WTC11 (cell line): ENCODE data around the gene EEF1E1. TPM values are rescaled to one million over a fixed set of nuclear protein-coding genes. Genes with fewer than 3 reads are reported as not detected.

Experiments used
- ATAC-seq: fragments of 200-7000 bp; cut with Tn5 transposase; 2 replicates; pipeline ENCODE4 v1.10.0; 2021; ENCODE audit warnings: mild to moderate bottlenecking, moderate library complexity
- CTCF ChIA-PET: fragments of 300-600 bp; sonication (Branson Sonifier 250); formaldehyde crosslinking; loops from one replicate; lab custom pipeline; 2021; ENCODE audit warnings: antibody characterized with exemption; lab: Charles Lee
- POLR2A ChIA-PET: fragments of 350-600 bp; sonication (Branson Sonifier 250); formaldehyde crosslinking; loops from one replicate; lab custom pipeline; 2021; ENCODE audit warnings: antibody characterized with exemption; lab: Charles Lee
- DNase-seq: peaks from one replicate; pipeline ENCODE4 v3.0.0; 2021; ENCODE audit warnings: low spot score
- H3K27ac Mint-ChIP-seq: 2 replicates; pipeline ENCODE4 v1.8.0; 2021; ENCODE audit warnings: mixed read lengths
- H3K27me3 Mint-ChIP-seq: 2 replicates; pipeline ENCODE4 v1.8.0; 2021; ENCODE audit warnings: low read depth, mild to moderate bottlenecking, moderate library complexity, mixed read lengths
- H3K36me3 Mint-ChIP-seq: 2 replicates; pipeline ENCODE4 v1.8.0; 2021; ENCODE audit warnings: mixed read lengths
- H3K4me1 Mint-ChIP-seq: 2 replicates; pipeline ENCODE4 v1.8.0; 2022; ENCODE audit warnings: mixed read lengths
- H3K4me3 Mint-ChIP-seq: 2 replicates; pipeline ENCODE4 v1.8.0; 2021; ENCODE audit warnings: mild to moderate bottlenecking, moderate library complexity, mixed read lengths
- H3K9me3 Mint-ChIP-seq: 2 replicates; pipeline ENCODE4 v1.8.0; 2021; ENCODE audit warnings: mixed read lengths
- ATF1 ChIP-seq: sonication (generic); formaldehyde crosslinking; IDR thresholded peaks from 2 replicates; pipeline ENCODE4 v1.8.1; 2023; ENCODE audit warnings: mild to moderate bottlenecking, moderate library complexity, missing genetic modification reagents
- CTCF ChIP-seq: fragments of 200-600 bp; IDR thresholded peaks from 2 replicates; pipeline ENCODE4 v1.8.0; 2022; ENCODE audit warnings: antibody characterized with exemption
- STAT6 ChIP-seq: sonication (generic); formaldehyde crosslinking; conservative IDR thresholded peaks from 2 replicates; pipeline ENCODE4 v1.8.1; 2023; ENCODE audit warnings: mild to moderate bottlenecking, low read depth, missing genetic modification reagents, moderate library complexity
- USF2 ChIP-seq: sonication (generic); formaldehyde crosslinking; IDR thresholded peaks from 2 replicates; pipeline ENCODE4 v1.8.1; 2023; ENCODE audit warnings: mild to moderate bottlenecking, missing genetic modification reagents, moderate library complexity
- ZMAT4 ChIP-seq: fragments of 250-450 bp; sonication (Bioruptor Pico); IDR thresholded peaks from 2 replicates; pipeline ENCODE4 v1.9.0; 2021; ENCODE audit warnings: mild to moderate bottlenecking
- ZNF219 ChIP-seq: sonication (generic); formaldehyde crosslinking; IDR thresholded peaks from 2 replicates; pipeline ENCODE4 v1.8.0; 2023; ENCODE audit warnings: missing genetic modification reagents, mild to moderate bottlenecking, borderline replicate concordance
- ZNF281 ChIP-seq: sonication (generic); formaldehyde crosslinking; IDR thresholded peaks from 2 replicates; pipeline ENCODE4 v1.8.0; 2023; ENCODE audit warnings: mild to moderate bottlenecking, missing genetic modification reagents
- ZNF317 ChIP-seq: sonication (generic); formaldehyde crosslinking; IDR thresholded peaks from 2 replicates; pipeline ENCODE4 v1.8.1; 2023; ENCODE audit warnings: low read depth, mild to moderate bottlenecking, moderate library complexity, missing genetic modification reagents, borderline replicate concordance
- ZNF396 ChIP-seq: fragments of 250-450 bp; sonication (Bioruptor Pico); IDR thresholded peaks from 2 replicates; pipeline ENCODE4 v1.8.0; 2021; ENCODE audit warnings: mild to moderate bottlenecking, moderate library complexity, borderline replicate concordance
- total RNA-seq: library from RNA; stranded (reverse); gene quantifications from 3 replicates; pipeline ENCODE4 v1.2.3, GENCODE V29; 2021
- TF ChIP-seq, protein P1 (sequence below): sonication (generic); formaldehyde crosslinking; IDR thresholded peaks from 2 replicates; pipeline ENCODE4 v1.8.1; 2023; ENCODE audit warnings: mild to moderate bottlenecking, missing genetic modification reagents, borderline replicate concordance

EEF1E1 gene
- total RNA-seq, 1 experiment from 2014 or later, result 89.2 TPM

- DNase-seq, result no peak
- CTCF ChIA-PET, result no interaction called here
These were observed 40.6 kb downstream of the EEF1E1 start for GRCh38 chr6:8061736-8062135.

DNA sequence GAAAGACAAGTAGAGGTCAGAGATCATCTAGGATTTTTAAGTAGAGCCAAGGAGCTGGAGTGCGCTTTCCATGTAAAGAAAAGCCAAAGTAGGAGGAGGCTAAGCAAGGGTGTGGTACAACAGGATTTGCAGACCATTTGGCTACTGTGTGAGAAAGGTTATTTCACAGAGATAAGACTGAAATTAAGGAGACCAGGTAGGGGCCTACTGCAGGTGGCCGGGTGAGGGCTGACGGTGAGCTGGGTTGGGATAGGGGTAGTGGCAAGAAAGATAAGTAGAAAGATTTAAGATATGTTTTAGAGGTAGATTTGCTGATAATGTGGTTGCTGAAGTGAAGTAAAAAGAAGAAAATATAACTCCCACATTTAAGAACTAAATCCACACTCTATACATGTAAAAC lies 42.0 kb downstream of the EEF1E1 start:
- Mint-ChIP-seq H3K9me3 (no peaks in the 10 kb centered on the region), H3K4me1 (peaks cover 15% of the 10 kb centered on the region), H3K4me3 (no peak overlapping the region), H3K27me3 (no peaks in the 10 kb centered on the region), H3K27ac (no peak overlapping the region), H3K36me3 (peaks cover 19% of the 10 kb centered on the region)
- ChIA-PET POLR2A (no interaction called here), CTCF (no interaction called here)
- ATAC-seq (no peak), DNase-seq (no peak)
- no peak for TF ChIP-seq ZNF317

More at GRCh38 chr6:8061736-8062135, 40.6 kb downstream of the EEF1E1 start:
- H3K4me1 Mint-ChIP-seq, result peaks cover 28% of the 10 kb centered on the region
- H3K27ac Mint-ChIP-seq, result no peak overlapping the region
- no peaks in the 10 kb centered on the region for H3K27me3 Mint-ChIP-seq
- POLR2A ChIA-PET, result no interaction called here
- H3K4me3 Mint-ChIP-seq, result no peak overlapping the region
- no peak for TF ChIP-seq ZMAT4
- peaks cover 16% of the 10 kb centered on the region for H3K36me3 Mint-ChIP-seq
- ATAC-seq, result no peak
- H3K9me3 Mint-ChIP-seq, result no peaks in the 10 kb centered on the region

DNA sequence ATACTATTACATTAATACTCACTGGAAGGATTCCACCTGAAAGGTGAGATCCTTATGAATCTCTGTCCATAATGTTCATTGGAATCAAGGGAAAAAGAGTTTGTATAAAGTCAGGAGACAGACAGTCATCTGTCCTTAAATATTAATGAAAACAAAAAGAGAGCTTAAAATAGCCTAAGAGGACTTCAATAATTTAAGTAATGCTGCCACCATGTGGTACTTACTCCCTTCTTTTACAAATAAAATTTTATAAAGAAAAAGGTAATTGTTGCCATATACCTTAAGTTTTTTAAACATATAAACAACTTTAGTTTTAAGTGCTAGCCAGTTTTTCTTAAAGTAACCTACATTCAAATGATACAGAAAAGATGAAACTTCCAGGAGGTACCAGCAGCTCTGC lies 43.2 kb downstream of the EEF1E1 start:
- CTCF ChIA-PET, result interaction anchor here (0.9 to 1.0 kb wide), 2 partner anchors 49 to 386 kb away, joined by 3 read pairs; no protein-coding TSS in a partner anchor
- Mint-ChIP-seq H3K4me1 (peaks cover 6% of the 10 kb centered on the region), H3K27me3 (no peaks in the 10 kb centered on the region), H3K4me3 (no peak overlapping the region), H3K27ac (no peak overlapping the region), H3K9me3 (no peaks in the 10 kb centered on the region)
- no peak for ATAC-seq
- TF ChIP-seq ATF1 (no peak), USF2 (no peak), ZNF219 (CRISPR knock-in tag) (no peak)
- TF ChIP-seq, protein P1, sequence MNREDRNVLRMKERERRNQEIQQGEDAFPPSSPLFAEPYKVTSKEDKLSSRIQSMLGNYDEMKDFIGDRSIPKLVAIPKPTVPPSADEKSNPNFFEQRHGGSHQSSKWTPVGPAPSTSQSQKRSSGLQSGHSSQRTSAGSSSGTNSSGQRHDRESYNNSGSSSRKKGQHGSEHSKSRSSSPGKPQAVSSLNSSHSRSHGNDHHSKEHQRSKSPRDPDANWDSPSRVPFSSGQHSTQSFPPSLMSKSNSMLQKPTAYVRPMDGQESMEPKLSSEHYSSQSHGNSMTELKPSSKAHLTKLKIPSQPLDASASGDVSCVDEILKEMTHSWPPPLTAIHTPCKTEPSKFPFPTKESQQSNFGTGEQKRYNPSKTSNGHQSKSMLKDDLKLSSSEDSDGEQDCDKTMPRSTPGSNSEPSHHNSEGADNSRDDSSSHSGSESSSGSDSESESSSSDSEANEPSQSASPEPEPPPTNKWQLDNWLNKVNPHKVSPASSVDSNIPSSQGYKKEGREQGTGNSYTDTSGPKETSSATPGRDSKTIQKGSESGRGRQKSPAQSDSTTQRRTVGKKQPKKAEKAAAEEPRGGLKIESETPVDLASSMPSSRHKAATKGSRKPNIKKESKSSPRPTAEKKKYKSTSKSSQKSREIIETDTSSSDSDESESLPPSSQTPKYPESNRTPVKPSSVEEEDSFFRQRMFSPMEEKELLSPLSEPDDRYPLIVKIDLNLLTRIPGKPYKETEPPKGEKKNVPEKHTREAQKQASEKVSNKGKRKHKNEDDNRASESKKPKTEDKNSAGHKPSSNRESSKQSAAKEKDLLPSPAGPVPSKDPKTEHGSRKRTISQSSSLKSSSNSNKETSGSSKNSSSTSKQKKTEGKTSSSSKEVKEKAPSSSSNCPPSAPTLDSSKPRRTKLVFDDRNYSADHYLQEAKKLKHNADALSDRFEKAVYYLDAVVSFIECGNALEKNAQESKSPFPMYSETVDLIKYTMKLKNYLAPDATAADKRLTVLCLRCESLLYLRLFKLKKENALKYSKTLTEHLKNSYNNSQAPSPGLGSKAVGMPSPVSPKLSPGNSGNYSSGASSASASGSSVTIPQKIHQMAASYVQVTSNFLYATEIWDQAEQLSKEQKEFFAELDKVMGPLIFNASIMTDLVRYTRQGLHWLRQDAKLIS (CRISPR knock-in tag), result no peak
- TF ChIP-seq, all 79 proteins: peak for 0
- peaks cover 22% of the 10 kb centered on the region for H3K36me3 Mint-ChIP-seq
- DNase-seq, result no peak
- POLR2A ChIA-PET, result no interaction called here

- CTCF ChIA-PET, result interaction anchor here (0.6 kb wide), 1 partner anchor 335 kb away, joined by 3 read pairs; no protein-coding TSS in a partner anchor
- no peaks in the 10 kb centered on the region for H3K4me1 Mint-ChIP-seq
- H3K9me3 Mint-ChIP-seq, result no peaks in the 10 kb centered on the region
- H3K27me3 Mint-ChIP-seq, result no peaks in the 10 kb centered on the region
- H3K27ac Mint-ChIP-seq, result peak overlapping the region; percentile 51; the same call in 1 of the 2 replicates
- POLR2A ChIA-PET, result no interaction called here
- no peak overlapping the region for H3K4me3 Mint-ChIP-seq
- ATAC-seq, result no peak
- peaks cover 24% of the 10 kb centered on the region for H3K36me3 Mint-ChIP-seq
- DNase-seq, result no peak
- TF ChIP-seq, protein P1 (CRISPR knock-in tag), result no peak
- TF ChIP-seq ZNF317, result no peak
- TF ChIP-seq ZNF281 (CRISPR knock-in tag), result no peak
- no peak for TF ChIP-seq STAT6 (CRISPR knock-in tag)
- no peak for TF ChIP-seq ZNF396 (CRISPR knock-in tag)
- TF ChIP-seq CTCF, result no peak
These were observed 44.6 kb downstream of the EEF1E1 start for GRCh38 chr6:8057793-8058192.
